Stimulated activated CD8-positive, alpha-beta memory T cell treated with anti-CD3 and anti-CD28 coated beads, Interleukin-7, amount 100 ng/mL, for 1 hour (primary cell): ENCODE measurements around the gene CPPED1.
"Not testable (repeated sequence)": the region's sequence is repeated elsewhere in the genome, so short reads cannot be mapped to it uniquely, and the experiment has no call there.

ENCODE experiments used
- DNase-seq, 2 donors: peaks; one replicate each; pipeline ENCODE4 v3.0.0-alpha.2; 2020; ENCODE audit warnings: low read depth in 2 of 2

CPPED1 gene, protein sequence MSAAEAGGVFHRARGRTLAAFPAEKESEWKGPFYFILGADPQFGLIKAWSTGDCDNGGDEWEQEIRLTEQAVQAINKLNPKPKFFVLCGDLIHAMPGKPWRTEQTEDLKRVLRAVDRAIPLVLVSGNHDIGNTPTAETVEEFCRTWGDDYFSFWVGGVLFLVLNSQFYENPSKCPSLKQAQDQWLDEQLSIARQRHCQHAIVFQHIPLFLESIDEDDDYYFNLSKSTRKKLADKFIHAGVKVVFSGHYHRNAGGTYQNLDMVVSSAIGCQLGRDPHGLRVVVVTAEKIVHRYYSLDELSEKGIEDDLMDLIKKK

DNA sequence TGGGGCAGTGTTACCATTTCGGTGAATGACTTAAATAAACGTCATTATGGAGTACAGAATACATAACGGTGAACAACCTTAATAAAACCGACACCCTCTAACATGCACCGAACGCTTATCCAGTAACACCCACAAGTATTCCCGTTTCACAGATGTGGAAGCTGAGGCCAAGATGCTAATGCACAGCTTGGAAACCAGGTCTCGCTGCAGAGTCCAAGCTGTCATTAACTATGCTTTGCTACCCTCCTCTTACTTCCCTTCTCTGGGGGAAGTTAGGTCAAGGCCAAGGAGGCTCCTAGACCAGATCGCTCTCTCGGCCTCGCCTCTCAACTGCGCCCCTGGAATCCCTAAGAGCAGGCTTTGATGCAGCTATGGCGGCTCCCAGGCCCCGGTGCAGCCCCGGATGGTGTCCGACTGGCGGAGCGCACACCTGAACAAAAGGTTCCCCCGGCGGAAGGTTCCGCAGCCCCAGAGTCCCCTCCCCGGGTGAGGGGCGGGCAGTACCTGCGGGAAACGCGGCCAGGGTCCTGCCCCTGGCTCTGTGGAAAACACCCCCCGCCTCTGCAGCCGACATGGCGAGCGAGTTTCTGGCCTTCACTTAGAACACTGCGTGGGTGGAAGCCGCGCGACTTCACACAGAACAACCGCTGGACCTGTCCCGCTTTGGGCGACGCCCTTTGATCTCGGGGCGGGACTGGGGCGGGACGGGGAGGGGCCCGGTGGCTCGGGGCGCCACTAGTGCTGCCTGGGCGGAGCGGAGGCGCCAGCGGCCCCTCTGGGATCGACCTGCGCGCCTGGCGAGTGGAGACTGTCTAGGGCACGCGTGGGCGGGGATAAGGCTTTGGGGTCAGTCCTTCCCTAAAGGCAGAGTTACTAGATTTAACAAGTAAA lies at the start of gene CPPED1:
CPPED1 (minus strand) TSS at position 685 of the 891 bp plus-strand sequence; CDS start at position 574, 111 bp downstream.
- DNase-seq: peak; percentile 74 to 79

DNA sequence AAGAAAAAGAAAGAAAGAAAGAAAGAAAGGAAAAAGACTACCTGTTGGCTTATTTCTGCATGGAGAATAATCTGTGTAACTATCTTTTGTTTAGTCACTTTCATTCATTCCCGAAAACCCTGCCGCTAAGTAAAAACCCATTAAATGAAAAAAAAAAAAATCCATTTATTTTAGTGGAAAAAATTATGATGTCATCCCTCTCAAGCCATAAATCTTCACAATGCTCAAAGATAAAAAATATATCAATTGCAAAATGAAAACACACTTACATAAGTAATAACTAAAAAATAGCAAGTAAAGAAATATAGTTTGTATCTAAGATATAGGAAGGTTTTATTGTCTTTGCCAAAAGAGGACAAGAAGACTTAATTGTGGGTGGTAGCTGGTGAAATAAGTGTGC lies 46.5 kb upstream of the CPPED1 start:
- DNase-seq: no peak

DNA sequence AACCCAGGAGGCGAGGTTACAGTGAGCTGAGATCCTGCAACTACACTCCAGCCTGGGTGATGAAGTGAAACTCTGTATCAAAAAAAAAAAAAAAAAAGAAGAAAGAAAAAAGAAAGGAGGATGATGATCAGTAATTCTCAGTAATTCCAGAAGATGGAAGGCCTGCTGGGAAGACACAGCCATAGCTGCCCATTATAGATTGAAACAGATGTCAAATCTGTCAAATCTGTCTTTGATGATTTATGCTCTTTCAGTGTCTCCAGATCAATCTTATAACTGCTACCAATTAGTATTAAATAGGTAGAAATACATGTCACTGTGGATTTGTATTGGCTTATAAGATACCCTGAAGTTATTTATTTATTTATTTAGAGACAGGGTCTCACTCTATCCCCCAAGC lies 42.9 kb upstream of the CPPED1 start:
- DNase-seq: no peak

DNA sequence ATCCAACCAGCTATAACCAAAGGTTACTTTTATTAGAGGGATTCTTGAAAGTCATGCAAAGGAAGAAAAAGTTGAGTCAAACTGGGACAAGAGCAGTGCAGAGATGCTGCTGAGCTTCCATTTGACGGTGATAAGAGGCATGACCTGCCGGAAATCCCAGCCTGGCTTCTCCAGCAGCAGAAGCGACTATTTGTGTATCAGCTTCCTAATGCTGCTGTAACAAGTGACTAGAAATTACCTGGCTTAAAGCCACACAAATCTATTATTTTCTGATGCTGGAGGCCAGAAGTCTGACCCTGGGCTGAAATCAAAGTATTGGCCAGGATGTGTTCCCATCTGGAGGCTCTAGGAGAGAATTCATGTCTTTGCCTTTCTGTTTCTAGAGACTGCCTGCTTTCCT lies 41.6 kb upstream of the CPPED1 start:
- DNase-seq: no peak

DNA sequence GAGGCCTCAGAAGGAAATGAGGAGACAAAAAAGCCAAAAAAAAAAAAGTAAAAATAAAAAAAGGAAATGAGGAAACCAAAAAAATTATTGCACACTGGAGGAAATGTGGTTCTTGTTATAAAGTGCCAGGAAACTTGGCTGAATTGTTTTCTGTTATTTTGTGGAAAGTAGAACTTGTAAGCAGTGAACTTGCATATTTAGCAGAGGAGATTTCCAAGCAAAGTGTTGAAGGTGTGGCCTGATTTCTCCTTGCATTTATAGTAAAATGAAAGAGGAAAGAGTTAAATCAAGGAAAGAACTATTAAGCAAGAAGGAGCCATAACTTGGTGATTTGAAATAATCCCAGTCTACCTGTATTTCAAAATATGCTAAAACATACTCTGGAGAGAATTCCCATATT lies 34.1 kb upstream of the CPPED1 start:
- no peak for DNase-seq

DNA sequence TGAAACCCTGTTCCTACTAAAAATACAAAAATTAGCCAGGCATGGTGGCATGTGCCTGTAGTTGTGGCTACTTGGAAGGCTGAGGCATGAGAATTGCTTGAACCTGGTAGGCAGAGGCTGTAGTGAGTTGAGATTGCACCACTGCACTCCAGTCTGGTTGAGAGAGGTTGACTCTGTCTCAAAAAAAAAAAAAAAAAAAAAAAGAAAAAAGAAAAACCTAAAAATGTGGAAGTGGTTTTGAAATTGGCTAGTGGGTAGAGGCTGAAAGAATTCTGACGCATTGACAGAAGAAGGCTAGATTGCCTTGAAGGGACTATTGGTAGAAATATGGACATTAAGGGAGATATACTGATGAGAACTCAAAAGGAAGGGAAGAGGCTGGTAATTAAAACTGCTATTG lies 33.6 kb upstream of the CPPED1 start:
- DNase-seq: no peak

DNA sequence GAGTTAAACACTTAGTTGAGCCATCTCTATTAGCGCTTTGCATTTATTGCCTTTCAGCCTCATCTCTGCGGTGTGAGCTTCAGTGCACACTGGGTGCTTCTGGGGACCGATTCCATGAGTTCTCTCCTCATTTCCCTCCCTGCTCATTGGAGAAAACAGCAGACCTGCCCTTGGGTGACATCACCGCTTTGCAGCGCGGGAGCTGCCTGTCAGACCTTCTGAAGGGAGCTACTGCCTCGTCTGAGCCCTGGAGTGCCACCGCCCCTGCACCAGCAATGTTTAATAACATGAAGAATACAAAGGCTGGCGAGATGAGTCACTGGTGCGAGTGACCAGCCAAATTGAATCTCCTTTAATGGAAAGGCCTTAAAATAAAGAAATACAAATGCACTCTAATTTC lies 30.2 kb upstream of the CPPED1 start:
- DNase-seq: no peak

DNA sequence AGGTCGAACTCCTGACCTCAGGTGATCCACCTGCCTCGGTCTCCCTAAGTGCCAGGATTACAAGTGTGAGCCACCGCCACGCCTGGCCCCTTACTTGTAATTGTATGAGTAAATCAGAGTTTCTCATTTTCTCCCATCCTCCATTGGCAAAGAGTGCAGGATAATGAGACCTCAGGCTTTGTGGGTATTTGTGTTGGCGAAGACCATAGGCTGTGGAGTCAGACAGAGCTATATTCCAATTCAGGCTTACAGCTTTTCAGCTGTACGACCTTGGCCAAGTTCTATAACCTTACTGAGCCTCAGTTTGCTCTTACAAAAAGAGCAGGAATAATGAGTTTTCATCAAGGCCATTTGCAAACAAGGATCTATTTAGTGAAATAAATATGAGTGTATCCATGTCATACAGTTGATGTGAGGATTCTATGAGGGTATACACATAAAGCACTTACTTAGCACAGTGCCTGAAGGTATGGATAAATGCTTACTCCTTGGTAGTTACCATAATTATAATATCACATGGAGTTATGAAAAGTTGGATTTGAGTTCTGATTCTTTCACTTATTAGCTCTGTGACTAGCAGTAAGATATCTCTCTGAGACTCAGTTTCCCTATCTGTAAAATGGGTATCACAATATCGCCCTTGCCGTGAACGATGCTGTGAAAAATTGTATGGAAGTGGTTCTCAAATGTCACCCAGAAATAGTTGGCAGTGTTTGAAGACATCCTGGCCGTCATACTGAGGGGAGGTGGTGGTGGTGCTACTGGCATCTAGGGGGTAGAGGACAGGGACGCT lies 25.6 kb upstream of the CPPED1 start:
- DNase-seq: no peak

DNA sequence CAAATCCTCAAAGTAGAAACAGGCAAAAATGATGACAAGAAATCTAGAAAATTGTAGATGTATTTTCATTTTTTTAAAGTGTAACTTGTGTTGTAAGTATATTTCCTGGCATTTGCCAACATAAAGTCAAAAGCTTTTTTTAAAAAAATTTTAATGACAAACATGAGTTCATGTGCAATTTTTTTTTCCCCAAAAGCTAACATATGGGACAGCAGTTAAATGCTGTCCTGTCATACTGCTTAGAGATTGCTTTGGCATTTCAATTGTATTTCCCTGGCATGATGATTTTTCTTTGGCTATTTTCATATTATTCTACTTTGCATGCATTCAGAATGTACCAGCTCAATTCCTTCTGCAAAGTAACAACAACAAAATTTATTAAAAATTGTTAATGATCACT lies 24.5 kb upstream of the CPPED1 start:
- no peak for DNase-seq

DNA sequence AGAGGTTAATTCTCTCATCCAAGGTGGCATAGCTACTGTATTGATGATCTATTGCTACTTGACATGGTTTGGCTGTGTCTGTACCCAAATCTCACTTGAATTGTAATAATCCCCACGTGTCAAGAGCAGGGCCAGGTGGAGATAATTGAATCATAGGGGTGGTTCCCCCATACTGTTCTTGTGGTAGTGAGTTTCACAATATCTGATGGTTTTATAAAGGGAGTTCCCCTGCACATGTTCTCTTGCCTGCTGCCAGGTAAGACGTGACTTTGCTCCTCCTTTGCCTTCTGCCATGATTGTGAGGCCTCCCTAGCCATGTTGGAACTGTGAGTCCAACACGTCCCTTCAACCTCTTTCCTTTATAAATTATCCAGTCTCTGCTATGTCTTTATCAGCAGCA lies 22.9 kb upstream of the CPPED1 start:
- DNase-seq: no peak

DNA sequence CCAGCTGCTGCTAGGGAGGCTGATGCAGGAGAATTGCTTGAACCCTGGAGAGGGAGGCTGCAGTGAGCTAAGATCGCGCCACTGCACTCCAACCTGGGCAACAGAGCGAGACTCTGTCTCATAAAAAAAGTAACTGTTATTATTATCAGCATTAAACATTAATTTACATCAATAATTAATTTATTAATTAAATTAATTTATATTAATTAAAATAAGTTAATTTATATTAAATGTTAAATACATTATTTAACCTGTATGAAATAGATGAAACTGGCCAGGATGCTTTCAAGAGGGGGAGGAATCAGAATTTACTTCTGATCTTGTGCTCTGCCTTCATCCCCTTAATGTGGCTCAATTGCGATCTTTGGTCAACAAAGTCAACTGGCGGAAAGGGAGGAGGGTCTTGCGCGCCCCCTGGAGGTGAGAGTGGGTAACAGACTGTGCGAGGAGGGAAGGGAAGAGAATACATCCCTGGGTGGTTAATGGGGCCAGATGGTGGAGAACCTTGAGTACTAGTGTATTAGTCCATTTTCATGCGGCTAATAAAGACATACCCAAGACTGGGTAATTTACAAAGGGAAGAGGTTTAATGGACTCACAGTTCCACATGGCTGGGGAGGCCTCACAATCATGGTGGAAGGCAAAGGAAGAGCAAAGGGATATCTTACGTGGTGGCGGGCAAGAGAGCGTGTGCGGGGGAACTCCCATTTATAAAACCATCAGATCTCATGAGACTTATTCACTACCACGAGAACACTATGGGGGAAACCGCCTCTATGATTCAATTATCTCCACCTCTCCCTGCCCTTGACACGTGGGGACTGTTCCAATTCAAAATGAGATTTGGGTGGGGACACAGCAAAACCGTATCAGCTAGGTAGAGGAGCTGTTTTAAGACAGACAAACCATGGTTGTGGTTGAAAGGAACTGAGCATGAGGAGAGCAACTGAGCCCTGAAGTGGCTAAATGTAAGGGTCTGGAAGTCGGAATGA lies 15.7 kb upstream of the CPPED1 start:
- DNase-seq: peak; percentile 36 to 58

DNA sequence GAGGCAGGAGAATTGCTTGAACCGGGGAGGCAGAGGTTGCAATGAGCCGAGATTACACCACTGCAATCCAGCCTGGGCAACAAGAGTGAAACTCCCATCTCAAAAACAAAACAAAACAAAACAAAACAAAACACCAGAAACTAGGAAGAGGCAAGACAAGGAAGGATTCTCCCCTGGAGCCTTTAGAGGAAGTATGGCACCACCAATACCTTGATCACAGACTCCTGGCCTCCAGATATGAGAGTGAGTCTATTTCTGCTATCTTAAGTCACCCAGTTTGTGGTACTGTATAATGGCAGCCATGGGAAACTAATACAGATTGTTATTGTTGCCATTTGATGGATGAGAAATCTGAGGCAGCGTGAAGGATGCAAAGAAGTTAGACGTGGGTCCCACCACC lies 14.6 kb upstream of the CPPED1 start:
- no peak for DNase-seq

DNA sequence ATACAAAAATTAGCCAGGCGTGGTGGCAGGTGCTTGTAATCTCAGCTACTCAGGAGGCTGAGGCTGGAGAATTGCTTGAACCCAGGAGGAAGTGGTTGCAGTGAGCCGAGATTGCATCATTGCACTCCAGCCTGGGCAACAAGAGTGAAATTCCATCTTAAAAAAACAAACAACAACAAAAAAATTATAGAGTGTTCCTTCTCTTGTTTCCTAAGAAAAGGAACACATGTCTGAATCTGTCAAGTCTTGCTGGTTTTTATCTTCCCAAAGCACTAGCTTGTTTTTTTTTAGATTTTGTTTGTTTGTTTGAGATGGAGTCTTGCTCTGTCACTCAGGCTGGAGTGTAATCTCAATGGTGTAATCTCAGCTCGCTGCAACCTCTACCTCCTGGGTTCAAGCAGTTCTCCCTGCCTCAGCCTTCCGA lies 13.1 kb upstream of the CPPED1 start:
- DNase-seq: not testable (repeated sequence)

DNA sequence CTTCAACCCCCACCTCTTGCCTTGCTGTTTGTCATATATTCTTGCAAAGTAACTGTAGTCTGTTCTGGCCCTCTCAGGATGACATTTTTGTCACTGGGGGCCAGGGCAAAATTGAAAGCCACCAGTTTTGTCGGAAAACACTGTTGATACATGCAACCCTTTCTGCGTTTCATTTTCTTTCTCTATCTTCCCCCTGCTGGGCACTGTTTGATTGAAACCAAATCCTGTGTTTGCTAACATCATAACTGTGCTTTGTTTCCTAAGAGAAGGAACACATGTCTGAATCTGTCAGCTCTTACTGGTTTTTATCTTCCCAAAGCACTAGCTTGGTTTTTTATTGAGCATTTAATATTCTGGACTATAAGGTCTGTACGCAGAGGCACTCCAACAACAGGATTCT lies 11.7 kb upstream of the CPPED1 start:
- DNase-seq: no peak

DNA sequence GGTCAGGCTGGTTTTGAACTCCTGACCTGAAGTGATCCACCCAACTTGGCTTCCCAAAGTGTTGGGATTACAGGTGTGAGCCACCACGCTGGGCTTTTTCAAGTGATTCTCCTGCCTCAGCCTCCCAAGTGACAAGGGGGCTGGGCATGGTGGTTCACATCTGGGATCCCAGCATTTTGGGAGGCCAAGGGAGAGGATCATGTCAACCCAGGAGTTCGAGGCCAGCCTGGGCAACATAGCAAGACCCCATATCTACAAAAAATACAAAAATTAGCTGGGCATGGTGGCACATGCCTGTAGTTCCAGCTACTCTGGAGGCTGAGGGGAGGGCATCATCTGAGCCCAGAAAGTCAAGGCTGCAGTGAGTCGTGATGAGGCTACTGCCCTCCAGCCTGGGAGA lies 10.0 kb upstream of the CPPED1 start:
- DNase-seq: not testable (repeated sequence)

DNA sequence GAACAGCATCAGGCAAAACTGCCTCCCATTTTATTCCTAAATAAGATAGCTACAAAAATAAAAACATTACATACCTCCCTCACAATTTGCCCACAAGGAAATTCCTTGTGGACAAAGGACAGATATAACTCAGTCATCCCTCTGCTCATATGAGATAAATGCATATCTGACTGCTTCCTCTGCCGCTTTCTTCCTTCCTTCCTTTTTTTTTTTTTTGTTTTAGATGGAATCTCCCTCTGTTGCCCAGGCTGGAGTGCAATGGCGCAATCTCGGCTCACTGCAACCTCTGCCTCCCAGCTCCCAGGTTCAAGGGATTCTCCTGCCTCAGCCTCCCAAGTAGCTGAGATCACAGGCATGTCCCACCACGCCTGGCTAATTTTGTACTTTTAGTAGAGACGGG lies 9.6 kb upstream of the CPPED1 start:
- DNase-seq: not testable (repeated sequence)

DNA sequence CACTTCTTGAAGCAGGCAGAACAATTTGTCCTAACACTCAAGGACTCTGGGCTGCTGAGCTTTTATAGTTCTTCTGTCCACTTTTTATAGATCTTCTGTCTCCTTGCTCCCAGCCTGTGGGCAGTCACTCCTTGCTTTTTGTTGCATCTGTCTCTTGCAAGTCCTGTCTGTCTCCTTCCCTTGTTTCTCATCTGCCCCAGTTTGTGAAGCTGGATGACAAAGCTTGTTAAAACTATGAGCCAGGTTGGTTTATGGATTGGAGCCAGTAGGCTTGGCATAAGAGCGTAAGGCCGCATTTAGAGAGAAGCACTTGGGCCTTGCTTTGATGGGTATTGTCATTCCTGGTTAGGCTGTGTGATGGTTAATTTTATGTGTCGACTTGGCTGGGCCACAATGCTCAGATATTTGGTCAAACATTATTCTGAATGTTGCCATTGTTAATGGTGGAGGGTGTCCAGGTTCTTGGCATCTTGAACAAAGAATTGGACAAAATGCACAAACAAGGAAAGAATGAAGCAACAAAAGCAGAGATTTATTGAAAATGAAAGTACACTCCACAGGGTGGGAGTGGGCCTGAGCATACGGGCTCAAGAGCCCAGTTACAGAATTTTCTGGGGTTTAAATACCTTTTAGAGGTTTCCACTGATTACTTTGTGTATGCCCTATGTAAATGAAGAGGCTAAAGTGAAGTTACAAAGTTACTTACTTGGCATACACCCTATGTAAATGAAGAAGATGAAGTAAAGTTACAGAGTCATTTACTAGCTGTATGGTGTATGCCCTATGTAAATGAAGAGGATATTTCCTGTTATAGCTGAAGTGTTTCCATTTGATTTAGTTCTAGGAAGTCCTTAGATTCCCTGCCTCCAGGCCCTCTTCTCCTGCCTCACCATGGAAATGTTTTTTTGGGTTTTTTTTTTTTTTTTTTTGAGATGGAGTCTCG lies 8.0 kb upstream of the CPPED1 start:
- DNase-seq: no peak

DNA sequence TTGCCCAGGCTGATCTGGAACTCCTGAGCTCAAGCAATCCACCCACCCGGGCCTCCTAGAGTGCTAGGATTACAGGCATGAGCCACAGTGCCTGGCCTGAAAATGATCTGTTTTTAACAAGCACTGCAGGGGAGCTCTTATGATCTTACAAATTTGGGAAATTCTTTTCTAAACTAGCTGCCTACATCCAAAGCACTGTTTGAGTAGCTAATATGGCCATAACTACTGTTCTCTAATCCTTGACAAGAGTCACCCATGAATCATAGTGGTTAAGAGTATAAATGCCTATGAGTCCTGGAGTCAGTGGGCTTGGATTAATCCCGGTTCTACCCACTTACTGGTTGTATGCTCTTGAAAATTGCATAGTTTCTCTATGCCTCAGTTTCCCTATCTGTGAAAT lies 1.4 kb upstream of the CPPED1 start:
- DNase-seq: no peak

DNA sequence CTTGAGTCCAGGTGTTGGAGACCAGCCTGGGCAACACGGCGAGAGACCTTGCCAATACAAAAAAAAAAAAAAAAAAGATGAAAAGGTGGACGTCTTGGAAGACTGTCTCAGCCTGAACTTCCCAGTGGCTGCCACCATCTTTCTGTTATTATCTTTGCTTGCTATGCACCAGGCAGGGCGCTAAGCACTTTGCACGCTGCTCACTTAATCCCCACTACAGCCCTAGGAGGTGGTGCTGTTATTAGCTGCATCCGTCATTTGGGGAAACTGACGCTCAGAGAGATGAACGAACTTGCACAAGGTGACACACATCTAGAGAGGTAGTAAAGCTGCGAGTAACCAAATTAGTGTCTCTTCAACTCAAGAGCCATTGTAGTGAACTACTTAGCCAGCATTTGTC lies 708 bp upstream of the CPPED1 start:
- DNase-seq: no peak

DNA sequence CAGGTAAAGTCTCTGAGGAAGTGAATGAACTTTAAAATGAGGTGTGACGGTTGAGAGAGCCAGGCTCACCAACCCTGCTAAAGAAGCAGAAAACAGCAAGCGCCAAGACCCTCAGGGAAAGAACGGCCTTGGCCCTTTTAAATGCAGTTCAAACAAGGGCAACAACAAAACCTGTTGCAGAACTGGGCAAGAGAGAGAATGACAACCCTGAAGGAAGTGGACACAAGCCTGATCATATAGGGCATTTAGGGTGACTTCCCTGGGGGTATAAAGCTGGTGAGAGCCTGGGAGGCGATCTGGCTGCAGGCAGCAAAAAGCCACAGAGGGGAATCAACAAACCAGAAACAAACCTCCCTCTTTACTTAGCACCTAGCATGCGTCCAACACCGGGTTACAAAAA lies 1.0 kb downstream of the CPPED1 start:
- no peak for DNase-seq
